OCI-LY7 (cell line): ENCODE results near the gene ECE1. TPM values are rescaled to one million over a fixed set of nuclear protein-coding genes. Genes with fewer than 3 reads are reported as not detected.

Experiments used
- BruUV-seq: library from RNA; stranded (reverse); fragments of 400-500 nt; replicated peaks from 2 replicates; lab custom pipeline; 2021; lab: Mats Ljungman, UMichigan
- CTCF ChIA-PET: fragments of 300-600 bp; sonication (Branson Sonifier 250); formaldehyde crosslinking; loops from one replicate; lab custom pipeline; 2022; ENCODE audit warnings: antibody characterized with exemption; ENCODE audit not compliant: unreplicated experiment; lab: Charles Lee
- POLR2A ChIA-PET: fragments of 300-600 bp; sonication (Branson Sonifier 250); formaldehyde crosslinking; loops from one replicate; lab custom pipeline; 2022; ENCODE audit warnings: antibody characterized with exemption; lab: Charles Lee
- DNase-seq: peaks from one replicate; pipeline ENCODE4 v3.0.0-alpha.2; 2015; ENCODE audit warnings: low spot score
- H2AFZ ChIP-seq: fragments of 200-600 bp; sonication (generic), shearing (Covaris generic); 2 replicates; pipeline ENCODE4 v1.6.1; 2014; ENCODE audit warnings: mild to moderate bottlenecking, antibody characterized with exemption, low read length, moderate library complexity
- H3K27ac ChIP-seq: fragments of 200-600 bp; sonication (generic); 2 replicates; pipeline ENCODE4 v1.5.1; 2014; ENCODE audit warnings: mixed run types, low read depth, mild to moderate bottlenecking, moderate library complexity, low read length, inconsistent platforms; ENCODE audit not compliant: poor library complexity, severe bottlenecking
- H3K36me3 ChIP-seq: fragments of 200-600 bp; sonication (generic); 2 replicates; pipeline ENCODE4 v1.6.1; 2014; ENCODE audit warnings: mild to moderate bottlenecking, antibody characterized with exemption, low read length, moderate library complexity, mixed read lengths; ENCODE audit not compliant: insufficient read depth
- H3K4me1 ChIP-seq: fragments of 200-600 bp; sonication (generic); 2 replicates; pipeline ENCODE4 v1.5.1; 2014; ENCODE audit warnings: mild to moderate bottlenecking, low read length; ENCODE audit not compliant: insufficient read depth, poor library complexity, severe bottlenecking
- H3K4me2 ChIP-seq: fragments of 200-600 bp; sonication (generic); 2 replicates; pipeline ENCODE4 v1.6.1; 2014; ENCODE audit warnings: mild to moderate bottlenecking, low read length
- H3K4me3 ChIP-seq: fragments of 200-600 bp; sonication (generic); 2 replicates; pipeline ENCODE4 v1.5.1; 2014; ENCODE audit warnings: mild to moderate bottlenecking, low read depth, low read length; ENCODE audit not compliant: poor library complexity, severe bottlenecking
- H3K79me2 ChIP-seq: fragments of 200-600 bp; sonication (generic); 2 replicates; pipeline ENCODE4 v1.6.1; 2016; ENCODE audit warnings: low read depth, mild to moderate bottlenecking, low read length, moderate library complexity, mixed read lengths; ENCODE audit not compliant: insufficient read depth
- H3K9me2 ChIP-seq: fragments of 200-600 bp; sonication (generic); 2 replicates; pipeline ENCODE4 v1.6.1; 2016; ENCODE audit warnings: mild to moderate bottlenecking, low read length, mixed read lengths; ENCODE audit not compliant: insufficient read depth
- H3K9me3 ChIP-seq: fragments of 200-600 bp; sonication (generic); 2 replicates; pipeline ENCODE4 v1.6.1; 2014; ENCODE audit warnings: mild to moderate bottlenecking, mixed run types, low read length, mixed read lengths
- H4K20me1 ChIP-seq: fragments of 200-600 bp; sonication (generic); 2 replicates; pipeline ENCODE4 v1.6.1; 2014; ENCODE audit warnings: mild to moderate bottlenecking, antibody characterized with exemption, low read length, moderate library complexity, mixed read lengths; ENCODE audit not compliant: insufficient read depth
- EZH2phosphoT487 ChIP-seq: fragments of 200-600 bp; sonication (generic); IDR thresholded peaks from 2 replicates; pipeline ENCODE4 v1.6.1; 2018; ENCODE audit warnings: low read depth, borderline replicate concordance, mild to moderate bottlenecking, mixed run types, antibody characterized with exemption, low read length, moderate library complexity, mixed read lengths
- intact Hi-C: fragments of 100-400 bp; cut with micrococcal nuclease; formaldehyde crosslinking; loops from one replicate; pipeline ENCODE4 v1.10.0; 2022; ENCODE audit not compliant: unreplicated experiment
- total RNA-seq, 2 experiments: library from RNA; depleted of rRNA in 1 of 2; stranded (reverse); fragments of >200 nt in 1 of 2; shearing (Covaris generic) in 1 of 2; gene quantifications; 2 replicates each; pipeline ENCODE4 v1.2.3, GENCODE V29; 2014 to 2022
- TF ChIP-seq, protein P1 (sequence below): fragments of 200-600 bp; sonication (generic); conservative IDR thresholded peaks from 2 replicates; pipeline ENCODE4 v1.5.1; 2014; ENCODE audit warnings: mild to moderate bottlenecking, antibody characterized with exemption, low read length, moderate library complexity, mixed read lengths

ECE1 gene
- total RNA-seq, 2 experiments from 2014 or later, result 20.0 to 32.8 TPM

DNA sequence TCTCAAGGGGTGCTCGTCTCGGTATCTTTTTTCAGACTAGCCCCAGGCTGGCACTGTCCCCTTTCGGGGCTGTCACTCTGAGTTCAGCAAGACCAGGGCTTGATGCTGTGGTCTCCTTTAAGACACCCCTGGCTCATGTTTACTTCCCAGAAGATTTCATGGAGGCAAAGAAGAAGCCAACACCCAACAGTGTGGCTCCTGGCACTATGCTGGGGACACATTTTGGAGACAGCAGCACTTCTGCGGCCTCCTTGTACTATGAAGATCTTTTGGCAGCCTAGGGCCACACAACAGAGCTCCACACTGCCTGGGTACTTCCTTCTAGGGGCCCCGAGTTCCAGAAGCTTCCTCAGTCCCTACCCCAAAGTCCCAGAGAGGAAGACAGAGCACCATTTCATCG, 24.6 kb downstream of the ECE1 start:
- POLR2A ChIA-PET, result no interaction called here

DNA sequence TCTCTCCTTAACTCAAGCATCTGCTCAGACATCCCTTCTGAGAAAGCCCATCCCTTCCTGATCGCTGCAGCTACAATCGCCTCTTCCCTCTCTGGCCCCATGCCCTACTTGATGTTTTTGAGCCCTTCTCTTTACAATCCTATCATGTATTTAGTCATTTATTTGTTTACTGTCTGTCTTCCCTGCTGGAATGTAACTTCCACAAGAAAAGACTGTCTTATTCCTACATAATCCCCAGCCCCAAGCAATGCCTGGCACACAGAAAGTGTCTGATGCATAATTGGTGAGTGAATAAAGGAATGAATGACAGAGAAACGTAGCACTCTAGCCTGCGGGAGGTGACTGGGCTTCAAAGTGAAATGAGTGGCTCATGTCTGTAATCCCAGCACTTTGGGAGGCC, 25.4 kb downstream of the ECE1 start:
- BruUV-seq, result no TSS peak
- Histone ChIP-seq H2AFZ (no peak overlapping the region), H3K9me2 (no peaks in the 10 kb centered on the region)

More for the DNA sequence above, 24.6 kb downstream of the ECE1 start:
- CTCF ChIA-PET, result no interaction called here
- Histone ChIP-seq H2AFZ (no peak overlapping the region), H3K4me3 (no peak overlapping the region), H3K9me3 (no peaks in the 10 kb centered on the region), H3K36me3 (peaks cover 10% of the 10 kb centered on the region), H4K20me1 (no peaks in the 10 kb centered on the region), H3K27ac (no peak overlapping the region), H3K4me1 (peaks cover 6% of the 10 kb centered on the region), H3K4me2 (no peak overlapping the region), H3K9me2 (no peaks in the 10 kb centered on the region), H3K79me2 (no peaks in the 10 kb centered on the region)
- no TSS peak for BruUV-seq
- intact Hi-C loops, result no loop called here
- no peak for TF ChIP-seq EZH2phosphoT487
- TF ChIP-seq, protein P1, sequence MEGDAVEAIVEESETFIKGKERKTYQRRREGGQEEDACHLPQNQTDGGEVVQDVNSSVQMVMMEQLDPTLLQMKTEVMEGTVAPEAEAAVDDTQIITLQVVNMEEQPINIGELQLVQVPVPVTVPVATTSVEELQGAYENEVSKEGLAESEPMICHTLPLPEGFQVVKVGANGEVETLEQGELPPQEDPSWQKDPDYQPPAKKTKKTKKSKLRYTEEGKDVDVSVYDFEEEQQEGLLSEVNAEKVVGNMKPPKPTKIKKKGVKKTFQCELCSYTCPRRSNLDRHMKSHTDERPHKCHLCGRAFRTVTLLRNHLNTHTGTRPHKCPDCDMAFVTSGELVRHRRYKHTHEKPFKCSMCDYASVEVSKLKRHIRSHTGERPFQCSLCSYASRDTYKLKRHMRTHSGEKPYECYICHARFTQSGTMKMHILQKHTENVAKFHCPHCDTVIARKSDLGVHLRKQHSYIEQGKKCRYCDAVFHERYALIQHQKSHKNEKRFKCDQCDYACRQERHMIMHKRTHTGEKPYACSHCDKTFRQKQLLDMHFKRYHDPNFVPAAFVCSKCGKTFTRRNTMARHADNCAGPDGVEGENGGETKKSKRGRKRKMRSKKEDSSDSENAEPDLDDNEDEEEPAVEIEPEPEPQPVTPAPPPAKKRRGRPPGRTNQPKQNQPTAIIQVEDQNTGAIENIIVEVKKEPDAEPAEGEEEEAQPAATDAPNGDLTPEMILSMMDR, result no peak
- no peak for DNase-seq

DNA sequence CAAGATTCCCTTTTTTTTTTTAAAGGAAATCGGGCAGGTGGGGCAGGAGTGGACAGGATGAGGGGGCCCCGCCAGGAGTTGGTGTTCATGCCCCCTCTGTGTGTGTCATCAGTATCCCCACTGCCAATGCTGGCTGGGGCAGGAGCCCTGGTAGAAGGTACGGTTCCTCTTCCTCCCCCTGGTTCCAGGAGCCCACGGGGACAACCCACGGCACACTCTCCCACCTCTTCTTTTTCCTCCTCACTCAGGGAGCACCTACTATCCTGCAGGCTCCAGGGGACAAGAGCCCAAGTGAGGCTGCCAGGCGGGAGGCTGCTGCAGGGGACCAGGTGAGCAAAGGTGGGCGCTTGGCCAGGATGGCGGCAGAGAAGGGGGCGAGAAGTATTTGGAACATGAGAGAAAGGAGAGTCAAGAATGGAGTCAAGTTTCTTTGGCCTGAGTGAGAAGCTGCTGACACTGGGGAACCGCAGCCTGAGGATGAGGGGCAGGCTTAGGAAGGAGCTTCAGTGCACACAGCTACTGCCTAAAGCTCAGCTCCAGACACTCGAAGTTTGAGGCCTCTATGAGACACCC, 26.5 kb downstream of the ECE1 start:
- H3K79me2 ChIP-seq, result no peaks in the 10 kb centered on the region
- peaks cover 4% of the 10 kb centered on the region for H3K36me3 ChIP-seq
- H3K9me2 ChIP-seq, result no peaks in the 10 kb centered on the region
- no peak overlapping the region for H2AFZ ChIP-seq
- DNase-seq, result no peak
- H3K4me1 ChIP-seq, result peaks cover 7% of the 10 kb centered on the region
- TF ChIP-seq, protein P1, result no peak
- TF ChIP-seq EZH2phosphoT487, result no peak
- no peak overlapping the region for H3K27ac ChIP-seq
- POLR2A ChIA-PET, result no interaction called here
- H3K4me2 ChIP-seq, result no peak overlapping the region
- H4K20me1 ChIP-seq, result no peaks in the 10 kb centered on the region
- no peaks in the 10 kb centered on the region for H3K9me3 ChIP-seq
- H3K4me3 ChIP-seq, result no peak overlapping the region
- CTCF ChIA-PET, result no interaction called here
- no TSS peak for BruUV-seq
- intact Hi-C loops, result no loop called here

More for the DNA sequence above, 25.4 kb downstream of the ECE1 start:
- no peak for DNase-seq
- intact Hi-C loops, result no loop called here
- Histone ChIP-seq H3K4me1 (peaks cover 7% of the 10 kb centered on the region), H3K27ac (no peak overlapping the region), H3K36me3 (peaks cover 10% of the 10 kb centered on the region), H3K4me3 (no peak overlapping the region), H3K79me2 (no peaks in the 10 kb centered on the region), H3K9me3 (no peaks in the 10 kb centered on the region), H3K4me2 (no peak overlapping the region), H4K20me1 (no peaks in the 10 kb centered on the region)
- TF ChIP-seq EZH2phosphoT487, result no peak
- TF ChIP-seq, protein P1, result no peak
- ChIA-PET POLR2A (no interaction called here), CTCF (no interaction called here)
